Fibroblast of peridontal ligament (primary cell): ENCODE measurements around the gene SUCLG2.
A peak's percentile ranks its signal among the peaks of the same experiment; 100 is the strongest.
"Not testable (repeated sequence)": the region's sequence is repeated elsewhere in the genome, so short reads cannot be mapped to it uniquely, and the experiment has no call there.

Experiments used
- DNase-seq: peaks from one replicate; pipeline ENCODE4 v3.0.0-alpha.2; 2010; ENCODE audit errors: extremely low read depth

SUCLG2 gene

DNA sequence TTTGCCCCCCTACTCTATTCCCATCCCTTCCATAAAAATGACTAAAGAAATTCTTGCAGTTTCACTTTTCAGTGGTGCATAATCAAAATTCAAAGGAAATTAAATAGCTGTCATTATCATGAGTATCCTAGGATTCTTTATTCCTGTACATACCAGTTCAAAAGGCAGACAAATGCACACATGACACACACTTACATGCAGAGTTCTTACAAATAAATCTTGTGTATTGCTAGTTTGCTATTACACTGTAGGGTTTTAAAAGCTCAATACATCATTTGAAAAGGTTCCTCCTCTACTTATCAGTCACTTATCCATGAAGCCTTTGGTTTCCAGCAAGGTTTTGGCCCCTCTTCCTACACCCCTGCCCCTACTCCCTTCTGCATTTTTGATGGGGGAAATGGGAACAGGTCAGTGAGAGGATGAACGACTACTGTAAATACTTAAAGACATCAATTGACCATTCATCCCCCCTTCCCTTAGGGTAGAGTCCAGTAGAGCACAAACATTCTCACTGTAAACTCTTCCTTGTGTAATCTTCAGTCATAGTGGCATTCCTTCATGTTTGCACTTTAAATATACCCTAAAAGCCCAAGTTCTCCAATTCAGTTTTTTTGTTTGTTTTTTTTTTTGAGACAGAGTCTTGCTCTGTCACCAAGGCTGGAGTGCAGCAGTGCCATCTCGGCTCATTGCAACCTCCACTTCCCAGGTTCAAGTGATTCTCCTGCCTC, 92.6 kb downstream of the SUCLG2 start:
- no peak for DNase-seq

DNA sequence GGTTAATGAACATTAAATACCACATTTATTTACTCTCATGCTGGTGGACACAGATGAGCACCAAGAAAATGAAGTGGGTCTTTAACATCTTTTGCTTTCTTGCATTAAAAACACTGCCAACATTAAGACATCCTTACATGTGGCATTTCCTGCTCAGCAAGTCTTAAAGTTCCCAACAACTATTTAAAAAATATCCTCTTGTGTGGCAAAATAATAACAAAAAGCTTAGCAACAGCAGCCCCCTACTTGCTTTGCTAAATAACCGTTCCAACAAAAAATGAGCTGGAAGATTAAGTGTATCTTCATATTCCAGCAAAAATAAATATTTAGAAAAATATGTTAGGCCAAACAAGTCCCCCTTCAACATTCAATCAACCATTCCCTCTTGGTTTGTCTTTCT, 93.1 kb downstream of the SUCLG2 start:
- no peak for DNase-seq

DNA sequence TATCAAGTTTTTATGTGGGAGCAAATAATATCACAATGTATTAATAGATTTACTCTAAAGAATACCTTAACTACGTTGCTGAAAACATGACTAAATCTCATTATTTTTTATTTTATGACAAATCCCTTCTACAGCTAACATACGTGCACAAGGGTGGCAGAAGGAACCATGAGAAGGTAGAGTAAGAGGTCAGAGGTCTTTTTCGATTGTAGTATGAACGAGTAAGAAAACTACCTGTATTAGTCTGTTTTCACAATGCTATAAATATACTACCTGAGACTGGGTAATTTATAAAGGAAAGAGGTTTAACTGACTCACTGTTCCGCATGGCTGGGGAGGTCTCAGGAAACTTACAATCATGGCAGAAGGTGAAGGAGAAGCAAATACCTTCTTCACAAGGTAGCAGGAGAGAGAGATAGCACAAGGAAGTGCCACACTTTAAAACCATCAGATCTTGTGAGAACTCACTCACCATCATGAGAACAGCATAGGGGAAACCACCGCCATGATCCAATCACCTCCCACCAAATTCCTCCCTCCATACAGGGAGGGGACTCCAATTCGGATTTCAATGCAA, 95.3 kb downstream of the SUCLG2 start:
- DNase-seq, result no peak

DNA sequence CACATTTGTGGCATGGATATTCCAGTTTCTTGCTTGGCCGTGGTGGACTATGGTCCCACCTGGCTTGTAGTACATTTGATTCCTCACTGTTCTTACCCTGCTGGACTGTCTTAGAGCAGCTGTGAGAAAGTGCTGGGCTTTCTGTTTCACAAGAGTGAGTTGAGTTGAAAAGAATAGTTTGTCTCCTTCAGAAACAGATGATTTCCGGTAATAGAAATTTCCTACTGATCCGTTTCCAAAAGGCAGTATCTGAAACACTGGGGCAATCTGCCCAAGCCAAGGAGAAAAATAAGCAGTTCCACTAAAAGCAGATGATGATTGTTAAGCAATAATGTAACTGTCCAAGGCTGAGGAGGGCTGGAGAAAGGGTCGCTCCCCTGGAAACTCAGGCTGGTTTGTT, 96.0 kb downstream of the SUCLG2 start:
- peak; percentile 82 for DNase-seq

DNA sequence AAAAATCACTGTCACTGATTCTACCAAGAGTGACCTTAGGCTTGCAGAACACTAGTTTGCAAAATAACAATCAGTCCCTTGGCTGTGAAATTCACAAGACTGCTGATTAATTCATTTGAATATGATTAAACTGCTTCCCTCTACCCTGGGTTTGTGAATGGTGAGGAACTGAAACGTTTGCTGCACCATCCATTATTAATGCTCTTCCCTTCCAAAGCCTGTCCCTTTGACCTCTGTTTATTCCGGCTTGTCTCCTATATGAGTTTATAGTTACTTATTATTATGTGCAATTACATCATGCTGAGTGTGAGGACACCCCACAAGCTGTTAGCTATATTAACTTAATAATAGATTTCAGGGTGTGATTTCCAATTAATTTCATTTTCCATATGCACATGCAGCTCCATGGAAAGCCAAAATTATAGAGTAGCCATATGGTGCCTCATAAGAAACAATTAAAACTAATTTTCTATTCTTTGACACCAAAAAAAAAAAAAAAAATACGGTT, 96.5 kb downstream of the SUCLG2 start:
- no peak for DNase-seq

DNA sequence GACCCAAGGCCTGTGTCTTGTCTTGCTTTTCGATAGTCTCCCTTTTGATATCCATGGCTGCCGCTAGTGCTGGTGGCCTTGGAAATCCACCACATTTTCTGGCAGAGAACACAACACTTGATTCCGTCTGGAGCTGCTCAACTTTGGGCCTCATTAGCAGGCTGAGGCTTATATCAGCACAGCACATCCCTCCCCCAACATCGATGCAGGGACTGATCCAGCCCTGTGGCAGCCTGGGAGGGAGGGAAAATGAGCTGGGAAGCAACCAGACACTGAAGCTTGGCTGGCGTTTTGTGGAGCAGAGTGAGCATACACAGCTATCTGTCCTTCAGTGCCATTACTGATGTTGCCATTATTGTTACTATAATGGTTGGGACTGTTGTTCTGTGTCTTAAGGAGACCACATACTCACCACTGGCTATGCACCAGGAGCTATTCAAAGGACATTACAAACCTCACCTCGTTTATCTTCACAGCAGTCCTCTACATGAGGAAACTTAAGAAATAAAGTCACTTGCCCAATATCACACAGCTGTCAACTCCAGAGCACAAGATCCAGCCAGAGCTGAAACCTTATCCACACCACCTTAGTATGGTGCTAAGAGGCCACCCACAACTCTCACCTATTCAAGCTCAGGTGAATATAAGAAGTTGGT, 102.9 kb downstream of the SUCLG2 start:
- no peak for DNase-seq

DNA sequence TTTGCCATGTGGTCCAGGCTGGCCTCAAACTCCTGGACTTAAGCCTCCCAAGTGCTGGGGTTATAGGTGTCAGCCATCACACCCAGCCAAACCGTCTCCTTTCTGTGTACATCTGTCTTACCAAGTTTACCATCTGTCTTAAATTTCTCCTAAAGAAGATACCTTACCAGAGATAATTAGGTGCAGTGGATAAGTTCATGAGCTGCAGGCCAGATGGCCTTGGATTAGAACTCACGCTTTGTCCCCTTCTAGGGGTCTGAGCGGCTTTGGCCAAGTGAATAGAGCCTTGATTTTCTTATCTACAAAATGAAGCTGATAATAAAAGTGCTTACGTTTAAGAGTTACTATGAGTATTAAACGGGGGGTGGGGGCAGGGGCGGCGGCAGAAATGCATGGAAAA, 103.9 kb downstream of the SUCLG2 start:
- no peak for DNase-seq

DNA sequence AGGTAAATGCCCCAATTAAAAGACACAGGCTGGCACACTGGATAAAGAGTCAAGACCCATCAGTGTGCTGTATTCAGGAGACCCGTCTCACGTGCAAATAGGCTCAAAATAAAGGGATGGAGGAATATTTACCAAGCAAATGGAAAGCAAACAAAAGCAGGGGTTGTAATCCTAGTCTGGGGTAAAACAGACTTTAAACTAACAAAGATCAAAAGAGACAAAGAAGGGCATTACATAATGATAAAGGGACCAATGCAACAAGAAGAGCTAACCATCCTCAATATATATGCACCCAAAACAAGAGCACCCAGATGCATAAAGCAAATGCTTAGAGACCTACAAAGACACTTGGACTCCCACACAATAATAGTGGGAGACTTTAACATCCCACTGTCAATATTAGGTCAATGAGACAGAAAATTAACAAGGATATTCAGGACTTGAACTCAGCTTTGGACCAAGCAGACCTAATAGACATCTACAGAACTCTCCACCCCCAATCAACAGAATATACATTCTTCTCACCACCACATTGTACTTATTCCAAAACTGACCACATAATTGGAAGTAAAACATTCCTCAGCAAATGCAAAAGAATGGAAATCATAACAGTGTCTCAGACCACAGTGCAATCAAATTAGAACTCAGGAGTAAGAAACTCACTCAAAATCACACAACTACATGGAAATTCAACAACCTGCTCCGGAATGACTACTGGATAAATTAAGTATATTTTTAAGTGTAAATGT, 111.7 kb downstream of the SUCLG2 start:
- peak; percentile 66 for DNase-seq

DNA sequence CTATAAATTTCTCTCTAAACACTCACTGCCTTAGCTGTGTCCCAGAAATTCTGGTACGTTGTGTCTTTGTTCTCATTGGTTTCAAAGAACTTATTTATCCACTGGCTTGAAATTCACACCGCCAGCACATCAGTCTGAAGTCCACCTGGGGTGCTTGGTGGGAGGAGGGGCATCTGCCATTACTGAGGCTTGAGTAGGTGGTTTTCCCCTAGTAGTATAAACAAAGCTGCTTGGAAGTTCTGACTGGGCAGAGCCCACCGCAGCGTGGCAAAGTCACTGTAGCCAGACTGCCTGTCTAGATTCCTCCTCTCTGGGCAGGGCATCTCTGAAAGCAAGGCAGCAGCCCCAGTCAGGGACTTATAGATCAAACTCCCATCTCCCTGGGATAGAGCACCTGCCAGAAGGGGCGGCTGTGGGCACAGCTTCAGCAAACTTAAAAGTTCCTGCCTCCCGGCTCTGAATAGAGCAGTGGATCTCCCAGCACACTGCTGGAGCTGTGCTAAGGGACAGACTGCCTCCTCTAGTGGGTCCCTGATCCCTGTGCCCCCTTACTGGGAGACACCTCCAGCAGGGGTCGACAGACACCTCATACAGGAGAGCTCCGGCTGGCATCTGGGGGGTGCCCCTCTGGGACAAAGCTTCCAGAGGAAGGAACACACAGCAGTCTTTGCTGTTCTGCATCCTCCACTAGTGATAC, 114.1 kb downstream of the SUCLG2 start:
- no peak for DNase-seq

DNA sequence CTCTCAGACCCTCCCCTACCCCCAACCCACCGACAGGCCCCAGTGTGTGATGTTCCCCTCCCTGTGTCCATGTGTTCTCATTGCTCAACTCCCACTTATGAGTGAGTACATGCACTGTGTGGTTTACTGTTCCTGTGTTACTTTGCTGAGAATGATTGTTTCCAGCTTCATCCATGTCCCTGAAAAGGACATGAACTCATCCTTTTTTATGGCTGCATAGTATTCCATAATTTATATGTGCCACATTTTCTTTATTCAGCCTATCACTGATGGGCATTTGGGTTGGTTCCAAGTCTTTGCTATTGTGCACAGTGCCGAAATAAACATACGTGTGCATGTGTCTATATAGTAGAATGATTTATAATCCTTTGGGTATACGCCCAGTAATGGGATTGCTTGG, 117.2 kb downstream of the SUCLG2 start:
- not testable (repeated sequence) for DNase-seq

DNA sequence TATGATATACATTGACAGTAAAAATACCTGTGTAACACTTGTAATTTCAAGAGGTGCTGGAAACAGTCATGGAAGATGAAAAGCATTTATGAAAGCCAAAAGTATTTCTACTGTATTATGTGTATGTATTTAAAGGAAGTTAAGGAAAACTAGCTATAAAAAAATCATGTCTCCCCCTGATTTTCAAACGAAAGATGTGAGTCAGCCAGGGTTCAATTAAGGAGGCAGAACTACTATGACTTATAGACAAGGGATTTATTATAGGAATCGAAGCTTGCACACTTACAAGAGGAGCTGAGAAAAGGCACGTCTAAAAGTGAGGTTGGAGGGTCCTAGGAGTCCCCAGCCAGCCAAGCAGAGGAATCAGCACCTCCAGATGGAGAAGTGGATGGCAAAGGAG, 119.4 kb downstream of the SUCLG2 start:
- peak; percentile 38 for DNase-seq

DNA sequence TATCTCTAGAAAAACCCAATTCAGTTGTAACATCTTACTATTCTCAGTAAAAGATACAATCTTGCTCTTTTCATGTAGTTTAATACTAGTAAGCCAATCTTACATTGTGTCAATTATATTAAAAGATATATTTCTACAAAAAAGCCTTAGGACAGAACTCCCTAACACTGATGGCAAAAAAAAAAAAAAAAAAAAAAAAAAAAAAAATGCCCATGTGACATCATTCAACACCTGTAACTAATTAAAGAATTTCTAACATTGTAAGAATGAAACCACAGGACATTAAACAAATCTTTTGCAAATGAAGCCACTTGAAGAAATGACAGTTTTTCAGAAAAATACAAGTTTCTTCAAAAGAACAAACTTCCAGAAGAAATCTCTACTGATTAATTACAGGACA, 119.8 kb downstream of the SUCLG2 start:
- peak; percentile 40 for DNase-seq

DNA sequence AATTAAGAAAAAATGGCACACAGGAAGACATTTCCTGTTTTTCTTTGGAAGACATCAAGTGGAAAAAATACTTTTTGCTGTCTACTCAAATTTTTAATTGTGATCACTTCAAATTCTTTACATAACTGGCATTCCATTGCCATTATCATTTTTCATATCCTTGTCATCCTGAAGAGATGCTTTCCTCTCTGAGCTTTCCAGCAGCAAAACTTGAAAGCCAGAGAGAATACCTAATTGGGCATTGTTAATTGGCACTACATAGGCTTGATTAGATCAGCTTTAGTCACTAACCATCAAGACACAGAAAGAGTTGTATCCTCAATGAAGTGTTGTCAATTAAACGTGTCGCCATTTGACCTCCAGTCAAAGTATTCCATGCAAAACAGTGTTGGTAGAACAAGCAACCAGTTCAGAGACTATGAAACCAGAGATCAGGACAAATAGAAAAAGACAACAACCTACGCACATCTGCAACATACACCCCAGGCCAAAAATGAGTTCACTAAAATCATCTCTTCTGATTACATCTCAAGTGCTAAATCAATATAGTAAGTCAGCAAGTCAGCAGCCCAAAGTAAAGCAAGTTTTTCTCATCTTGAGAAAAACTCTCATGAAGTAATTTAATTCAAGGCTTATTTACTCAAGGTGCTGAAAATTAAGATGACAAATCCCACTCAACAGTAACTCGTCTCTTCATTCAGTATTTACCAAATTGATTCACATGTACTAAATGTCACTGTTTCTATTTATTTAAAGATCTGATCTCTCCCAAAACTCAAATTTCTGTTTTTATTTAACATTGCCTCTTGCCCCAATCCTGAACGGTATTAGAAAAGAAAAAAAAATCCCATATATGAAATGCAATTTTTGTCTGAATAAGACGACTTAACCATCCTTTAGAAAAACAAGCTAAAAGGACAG, 123.0 kb downstream of the SUCLG2 start:
- no peak for DNase-seq

DNA sequence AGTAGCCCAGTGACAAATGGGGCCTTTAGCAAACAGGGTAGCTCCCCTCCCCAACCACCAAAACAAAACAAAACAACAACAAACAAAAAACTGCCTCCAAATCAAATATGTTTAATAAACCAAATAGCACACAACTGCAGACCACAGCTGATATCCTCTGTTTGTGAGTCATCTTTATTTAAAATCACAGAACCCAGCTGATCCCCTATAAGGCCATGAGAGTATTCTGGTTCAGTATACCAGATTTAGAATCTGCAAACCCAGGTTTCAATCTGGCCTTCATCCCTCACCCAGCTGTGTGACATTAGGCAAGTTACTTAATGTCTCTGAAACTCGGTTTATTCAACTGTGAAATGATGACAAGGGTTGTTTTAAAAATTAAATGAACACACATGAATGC, 124.5 kb downstream of the SUCLG2 start:
- no peak for DNase-seq

DNA sequence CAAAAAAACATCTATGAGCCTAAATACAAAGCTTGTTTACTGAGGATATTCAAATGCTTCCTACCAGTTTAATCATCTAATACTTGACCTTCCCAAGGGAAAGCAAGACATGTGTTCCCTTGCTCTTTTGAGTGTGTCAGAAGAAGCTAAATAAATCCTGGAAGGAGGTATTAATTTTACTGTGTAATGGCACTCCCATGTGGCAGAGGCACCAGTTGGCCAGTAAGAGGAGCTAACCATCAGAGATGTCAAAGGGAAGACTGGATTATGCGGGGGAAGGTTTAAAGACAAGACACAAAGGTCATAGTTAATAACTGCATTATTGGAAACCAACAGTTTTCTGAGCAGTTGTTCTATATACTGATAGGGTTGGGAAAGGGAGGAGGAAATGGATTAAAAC, 125.1 kb downstream of the SUCLG2 start:
- no peak for DNase-seq

DNA sequence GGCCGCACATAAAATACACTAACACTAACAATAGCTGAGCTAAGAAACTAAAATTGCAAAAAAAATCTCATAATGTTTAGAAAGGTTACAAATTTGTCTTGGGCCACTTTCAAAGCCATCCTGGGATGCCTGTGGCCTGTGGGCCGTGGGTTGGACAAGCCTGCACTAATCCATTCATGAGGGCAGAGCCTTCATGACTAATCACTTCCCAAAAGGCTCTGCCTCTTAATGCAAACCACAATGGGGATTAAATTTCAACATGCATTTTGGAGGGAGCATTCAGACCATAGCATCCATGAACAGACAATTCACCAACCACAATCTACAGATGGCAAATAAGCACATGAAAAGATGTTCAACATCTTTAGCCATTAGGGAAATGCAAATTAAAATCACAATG, 128.2 kb downstream of the SUCLG2 start:
- peak; percentile 98 for DNase-seq

DNA sequence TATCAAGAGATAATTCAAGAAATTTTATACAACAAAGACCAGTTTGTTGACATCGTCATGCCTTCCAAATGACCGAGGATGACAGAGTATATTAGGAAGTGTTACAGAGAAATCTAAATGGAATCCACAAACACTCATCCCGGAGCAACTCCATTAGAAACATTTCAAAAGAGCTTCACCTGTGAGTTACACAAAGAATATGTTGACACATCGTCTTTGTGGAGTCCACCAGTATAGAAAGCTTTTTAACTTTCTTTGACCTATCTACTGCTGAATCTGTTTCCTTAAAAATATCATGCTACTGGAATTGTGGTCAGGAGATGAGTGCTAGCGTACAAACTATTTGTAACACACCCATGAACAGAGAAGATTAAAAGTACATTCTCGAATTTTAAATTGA, 130.4 kb downstream of the SUCLG2 start:
- DNase-seq, result no peak

DNA sequence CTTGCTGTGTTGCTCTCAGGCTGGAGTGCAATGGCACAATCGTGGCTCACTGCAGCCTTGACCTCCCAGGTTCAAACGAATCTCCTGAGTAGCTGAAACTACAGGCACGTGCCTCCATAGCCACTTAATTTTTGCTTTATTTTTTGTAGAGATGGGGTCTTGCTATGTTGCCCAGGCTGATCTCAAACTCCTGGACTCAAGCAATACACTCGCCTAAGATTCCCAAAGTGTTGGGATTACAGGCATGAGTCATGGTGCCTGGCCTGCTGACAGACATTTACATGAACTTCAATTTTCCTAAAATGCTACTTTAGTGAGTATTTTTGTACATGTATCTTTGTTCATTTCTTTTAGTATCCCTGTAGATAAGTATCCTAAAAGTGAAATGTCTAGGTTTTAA, 132.3 kb downstream of the SUCLG2 start:
- DNase-seq, result no peak

DNA sequence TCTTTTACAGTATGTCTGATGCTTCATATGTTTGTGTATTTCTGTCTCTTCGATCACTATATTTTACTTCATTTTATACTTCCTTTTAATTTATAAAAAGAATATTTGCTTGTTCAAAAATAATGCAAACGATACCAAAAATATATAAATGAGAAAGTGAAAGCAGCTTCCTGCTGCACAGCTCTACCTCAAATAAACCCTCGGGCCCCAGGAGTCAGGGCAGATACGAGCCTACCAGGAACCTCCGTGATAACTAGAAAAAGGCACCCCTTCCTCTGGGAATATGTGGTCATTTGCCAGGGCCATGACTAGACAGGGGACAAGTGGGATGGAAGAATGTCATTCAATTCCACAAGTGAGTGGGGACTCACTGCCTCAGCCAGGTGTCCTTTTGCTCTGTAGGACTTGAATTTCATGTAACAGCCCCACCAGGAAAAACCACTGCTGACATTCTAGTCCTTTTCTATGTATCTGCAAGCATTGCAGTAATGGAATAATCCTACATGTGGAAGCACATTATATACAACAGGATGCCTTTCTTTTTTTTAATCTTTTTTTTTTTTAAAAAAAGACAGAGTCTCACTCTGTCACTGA, 133.3 kb downstream of the SUCLG2 start:
- no peak for DNase-seq

DNA sequence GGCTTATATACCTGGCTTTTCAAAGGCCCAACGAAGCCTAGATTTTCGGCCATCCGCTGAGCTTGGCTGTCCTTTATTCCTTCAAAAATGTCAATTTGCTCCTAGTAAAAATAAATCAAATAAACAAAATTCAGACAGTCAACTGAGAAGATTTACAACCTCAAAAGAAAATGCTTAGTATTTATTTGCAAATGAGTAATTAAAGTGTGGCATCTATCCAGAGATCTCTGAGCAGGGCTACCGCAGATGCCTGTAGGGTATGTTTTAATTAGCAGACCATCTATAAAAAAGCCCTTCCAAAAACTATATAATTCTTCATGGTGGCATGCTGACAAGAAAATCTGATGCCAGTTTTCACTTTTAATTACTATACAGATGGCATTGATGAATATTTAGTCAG, 136.2 kb downstream of the SUCLG2 start:
- no peak for DNase-seq
